Measurements from ENCODE around the gene PTDSS2. TPM values are rescaled to one million over a fixed set of nuclear protein-coding genes. Genes with fewer than 3 reads are reported as not detected.

Gene PTDSS2
- total and polyA plus RNA-seq, 5 experiments from 2014 or later = 9.0 to 30.2 (median 13.0) TPM

- peak in 1 of 2 donors; percentile 9 for ATAC-seq
- H3K4me1 Mint-ChIP-seq = peaks cover 9 to 44% (median 32%) of the 10 kb centered on the region in 4 donors
- H3K27ac Mint-ChIP-seq = peak overlapping the region; percentile 91 to 97 (median 95)
- no peaks in the 10 kb centered on the region for H3K27me3 Mint-ChIP-seq
- H3K36me3 Mint-ChIP-seq = peaks cover 0 to 3% (median 0%) of the 10 kb centered on the region in 3 donors
- POLR2A ChIA-PET = interaction anchor here (0.6 to 7.9 kb wide), 22 partner anchors 10 to 219 kb away, joined by 3 to 144 read pairs (median 4); partner anchors contain the start of genes ANO9, BET1L, HRAS and PTDSS2
- no peaks in the 10 kb centered on the region for H3K9me3 Mint-ChIP-seq
- peak in 2 of 10 donors; percentile 2 to 13 for DNase-seq
- H3K4me3 Mint-ChIP-seq = peak overlapping the region; percentile 92 to 100 (median 98)
These were observed 33.9 kb upstream of the PTDSS2 start for GRCh38 chr11:416051-416756.

GRCh38 chr11:416757-417621 is 33.1 kb upstream of the PTDSS2 start:
- no peaks in the 10 kb centered on the region for H3K27me3 Mint-ChIP-seq

GRCh38 chr11:417652-418342 is 32.3 kb upstream of the PTDSS2 start:
- peak overlapping the region in 8 of 10 donors; percentile 32 to 90 (median 65) for H3K27ac Mint-ChIP-seq
- no peak for ATAC-seq
- H3K4me1 Mint-ChIP-seq = peaks cover 9 to 41% (median 29%) of the 10 kb centered on the region in 4 donors
- peak in 2 of 10 donors; percentile 1 to 12 for DNase-seq
- H3K27me3 Mint-ChIP-seq = no peaks in the 10 kb centered on the region
- H3K36me3 Mint-ChIP-seq = peaks cover 0 to 3% (median 0%) of the 10 kb centered on the region in 3 donors
- H3K9me3 Mint-ChIP-seq = no peaks in the 10 kb centered on the region
- peak overlapping the region; percentile 66 to 94 (median 74) for H3K4me3 Mint-ChIP-seq
- POLR2A ChIA-PET = interaction anchor here (1.2 to 7.9 kb wide), 7 partner anchors 8 to 210 kb away, joined by 3 to 144 read pairs (median 15); partner anchors contain the start of genes ANO9, BET1L, PTDSS2 and RIC8A

More at GRCh38 chr11:416757-417621, 33.1 kb upstream of the PTDSS2 start:
- POLR2A ChIA-PET = interaction anchor here (0.6 to 7.9 kb wide), 18 partner anchors 9 to 220 kb away, joined by 3 to 144 read pairs (median 4); partner anchors contain the start of genes ANO9, BET1L, PTDSS2 and RIC8A
- H3K27ac Mint-ChIP-seq = peak overlapping the region in 3 of 10 donors; percentile 31 to 95 (median 92)
- H3K9me3 Mint-ChIP-seq = no peaks in the 10 kb centered on the region
- peaks cover 0 to 3% (median 0%) of the 10 kb centered on the region in 3 donors for H3K36me3 Mint-ChIP-seq
- ATAC-seq = peak; percentile 20 to 33
- H3K4me3 Mint-ChIP-seq = peak overlapping the region in 9 of 10 donors; percentile 92 to 100 (median 98)
- peaks cover 9 to 44% (median 32%) of the 10 kb centered on the region in 4 donors for H3K4me1 Mint-ChIP-seq
- DNase-seq = peak in 6 of 10 donors; percentile 13 to 52 (median 45)

- Mint-ChIP-seq H3K4me3 (peak overlapping the region in 5 of 10 donors; percentile 25 to 80 (median 58)), H3K27me3 (no peaks in the 10 kb centered on the region)
- DNase-seq = peak in 2 of 10 donors; percentile 1 to 4
These were observed 31.5 kb upstream of the PTDSS2 start for GRCh38 chr11:418343-419247.

GRCh38 chr11:419248-420005 is 30.7 kb upstream of the PTDSS2 start:
- Mint-ChIP-seq H3K27me3 (no peaks in the 10 kb centered on the region), H3K4me3 (no peak overlapping the region), H3K27ac (peak overlapping the region in 2 of 10 donors; percentile 18 to 31), H3K9me3 (peaks cover 0 to under 1% (median 0%) of the 10 kb centered on the region in 9 donors), H3K4me1 (peaks cover 3 to 28% (median 20%) of the 10 kb centered on the region in 4 donors), H3K36me3 (peaks cover 3 to 4% (median 3%) of the 10 kb centered on the region in 3 donors)
- POLR2A ChIA-PET = no interaction called here
- ATAC-seq = no peak
- peak in 2 of 10 donors; percentile 0 to 3 for DNase-seq

More at GRCh38 chr11:418343-419247, 31.5 kb upstream of the PTDSS2 start:
- H3K27ac Mint-ChIP-seq = peak overlapping the region in 6 of 10 donors; percentile 18 to 75 (median 42)
- H3K9me3 Mint-ChIP-seq = no peaks in the 10 kb centered on the region
- POLR2A ChIA-PET = interaction anchor here (5.2 to 7.9 kb wide), 2 partner anchors 22 to 30 kb away, joined by 52 to 144 read pairs; partner anchors contain the start of genes ANO9 and PTDSS2
- H3K36me3 Mint-ChIP-seq = peaks cover 0 to 3% (median 2%) of the 10 kb centered on the region in 3 donors
- peaks cover 5 to 33% (median 23%) of the 10 kb centered on the region in 4 donors for H3K4me1 Mint-ChIP-seq
- ATAC-seq = no peak

- H3K27me3 Mint-ChIP-seq = no peaks in the 10 kb centered on the region
- no peak overlapping the region for H3K27ac Mint-ChIP-seq
- ATAC-seq (no peak), DNase-seq (peak in 3 of 10 donors; percentile 0 to 52 (median 7))
- H3K36me3 Mint-ChIP-seq = peaks cover 6 to 9% (median 9%) of the 10 kb centered on the region in 3 donors
- peaks cover 0 to 4% (median 0%) of the 10 kb centered on the region in 9 donors for H3K9me3 Mint-ChIP-seq
- H3K4me1 Mint-ChIP-seq = peaks cover 4 to 20% (median 14%) of the 10 kb centered on the region in 4 donors
- POLR2A ChIA-PET = no interaction called here
- H3K4me3 Mint-ChIP-seq = no peak overlapping the region
These were observed 29.8 kb upstream of the PTDSS2 start for GRCh38 chr11:420054-420910.

GRCh38 chr11:420911-421321 is 29.2 kb upstream of the PTDSS2 start:
- Mint-ChIP-seq H3K27ac (no peak overlapping the region), H3K36me3 (peaks cover 11% of the 10 kb centered on the region in 3 donors), H3K4me1 (peaks cover 4 to 13% (median 9%) of the 10 kb centered on the region in 4 donors), H3K4me3 (no peak overlapping the region), H3K27me3 (no peaks in the 10 kb centered on the region), H3K9me3 (peaks cover 0 to 4% (median 0%) of the 10 kb centered on the region in 9 donors)
- POLR2A ChIA-PET = interaction anchor here (1.1 kb wide), 1 partner anchor 9 kb away, joined by 3 read pairs; no protein-coding TSS in a partner anchor
- peak in 1 of 10 donors; percentile 0 for DNase-seq
- no peak for ATAC-seq

GRCh38 chr11:422249-422656 is 27.8 kb upstream of the PTDSS2 start:
- DNase-seq (peak in 2 of 10 donors; percentile 0 to 34), ATAC-seq (no peak)
- Mint-ChIP-seq H3K9me3 (peaks cover 0 to 4% (median 0%) of the 10 kb centered on the region in 9 donors), H3K36me3 (peaks cover 11 to 13% (median 11%) of the 10 kb centered on the region in 3 donors), H3K4me3 (no peak overlapping the region), H3K27me3 (no peaks in the 10 kb centered on the region), H3K27ac (peak overlapping the region in 1 of 10 donors; percentile 80), H3K4me1 (peaks cover 2 to 7% (median 5%) of the 10 kb centered on the region in 4 donors)
- POLR2A ChIA-PET = interaction anchor here (0.5 to 1.1 kb wide), 2 partner anchors 19 to 83 kb away, joined by 3 to 10 read pairs; partner anchors contain the start of gene ANO9

- H3K27ac Mint-ChIP-seq = no peak overlapping the region
These were observed 25.8 kb upstream of the PTDSS2 start for GRCh38 chr11:424232-424631.

More at GRCh38 chr11:424232-424631, 25.8 kb upstream of the PTDSS2 start:
- POLR2A ChIA-PET = no interaction called here
- no peak overlapping the region for H3K4me3 Mint-ChIP-seq
- H3K27me3 Mint-ChIP-seq = no peaks in the 10 kb centered on the region
- ATAC-seq = no peak
- peaks cover 0 to 2% (median 0%) of the 10 kb centered on the region in 4 donors for H3K4me1 Mint-ChIP-seq
- DNase-seq = no peak
- H3K36me3 Mint-ChIP-seq = peaks cover 11 to 16% (median 16%) of the 10 kb centered on the region in 3 donors
- H3K9me3 Mint-ChIP-seq = peaks cover 0 to 4% (median 0%) of the 10 kb centered on the region in 9 donors
